ENCODE measurements around the gene PFDN6.

The PFDN6 gene

GRCh38 chr6:33315793-33316602, 26.6 kb downstream of the PFDN6 start:
- Mint-ChIP-seq H3K9me3 (ENCODE audit: low read depth) (no peaks in the 10 kb centered on the region), H3K4me1 (ENCODE audit: low read depth) (peaks cover 67% of the 10 kb centered on the region), H3K4me3 (peak overlapping the region; percentile 97), H3K27me3 (no peaks in the 10 kb centered on the region), H3K27ac (peak overlapping the region; percentile 46), H3K36me3 (peaks cover 3% of the 10 kb centered on the region)

DNA sequence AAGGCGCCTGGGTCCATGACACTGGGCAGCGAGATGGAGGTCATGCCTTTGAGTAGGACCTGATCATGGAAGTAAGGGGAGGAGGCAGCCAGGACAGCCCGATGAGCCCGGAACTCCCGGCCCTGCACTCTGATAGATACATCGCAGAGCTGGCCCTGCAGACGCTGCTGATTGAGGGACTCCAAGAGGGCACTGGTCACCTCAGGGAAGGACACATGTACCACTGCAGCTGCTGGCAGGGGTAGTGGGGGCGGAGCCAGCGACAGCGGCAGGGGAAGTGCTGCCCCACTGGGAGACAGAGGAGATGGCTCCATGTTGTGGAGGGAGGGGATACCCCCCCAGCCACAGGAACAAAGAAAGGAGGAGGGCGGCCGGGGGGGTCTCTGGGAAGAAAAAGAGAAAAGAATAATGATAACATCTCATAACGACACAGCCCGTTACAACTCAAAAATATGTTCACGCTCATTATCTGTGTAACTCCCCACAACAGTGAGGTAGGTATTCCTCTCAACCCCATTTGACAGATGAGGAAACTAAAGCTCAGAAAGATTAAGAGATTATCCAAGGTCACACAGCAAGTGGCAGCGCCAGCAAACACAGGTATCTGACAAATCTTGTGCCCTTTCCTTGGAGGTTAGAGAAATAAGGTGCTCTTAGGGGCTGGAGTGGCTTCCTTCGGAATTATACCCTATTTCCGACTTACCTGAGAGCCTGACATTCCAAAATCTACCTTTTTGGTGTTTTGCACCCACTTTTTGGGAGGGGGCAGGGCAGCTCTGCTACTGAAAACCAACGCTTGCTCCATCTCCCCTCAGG, 27.4 kb downstream of the PFDN6 start:
- Mint-ChIP-seq H3K9me3 (ENCODE audit: low read depth) (no peaks in the 10 kb centered on the region), H3K36me3 (peaks cover 3% of the 10 kb centered on the region)

DNA sequence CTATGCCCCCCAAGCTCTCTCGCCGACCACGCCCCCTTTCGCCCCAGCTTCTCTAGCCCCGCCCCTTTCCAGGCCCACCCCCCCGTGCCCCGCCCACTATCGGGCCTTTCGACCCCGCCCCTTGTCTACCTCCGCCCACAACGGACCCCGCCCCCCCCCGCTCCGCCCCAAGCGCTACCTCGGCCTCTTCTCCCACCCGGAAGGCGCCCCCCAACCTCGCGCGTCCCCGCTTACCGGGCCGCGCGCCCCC, 27.9 kb downstream of the PFDN6 start:
- Mint-ChIP-seq H3K4me1 (ENCODE audit: low read depth) (peaks cover 68% of the 10 kb centered on the region), H3K9me3 (ENCODE audit: low read depth) (no peaks in the 10 kb centered on the region), H3K4me3 (peak overlapping the region; percentile 80), H3K27me3 (no peaks in the 10 kb centered on the region), H3K36me3 (peaks cover 6% of the 10 kb centered on the region), H3K27ac (peak overlapping the region; percentile 28)

More for the DNA sequence above, 27.4 kb downstream of the PFDN6 start:
- H3K27me3 Mint-ChIP-seq, result no peaks in the 10 kb centered on the region
- H3K4me1 Mint-ChIP-seq (ENCODE audit: low read depth), result peaks cover 68% of the 10 kb centered on the region
- peak overlapping the region; percentile 80 for H3K4me3 Mint-ChIP-seq
- H3K27ac Mint-ChIP-seq, result peak overlapping the region; percentile 50

DNA sequence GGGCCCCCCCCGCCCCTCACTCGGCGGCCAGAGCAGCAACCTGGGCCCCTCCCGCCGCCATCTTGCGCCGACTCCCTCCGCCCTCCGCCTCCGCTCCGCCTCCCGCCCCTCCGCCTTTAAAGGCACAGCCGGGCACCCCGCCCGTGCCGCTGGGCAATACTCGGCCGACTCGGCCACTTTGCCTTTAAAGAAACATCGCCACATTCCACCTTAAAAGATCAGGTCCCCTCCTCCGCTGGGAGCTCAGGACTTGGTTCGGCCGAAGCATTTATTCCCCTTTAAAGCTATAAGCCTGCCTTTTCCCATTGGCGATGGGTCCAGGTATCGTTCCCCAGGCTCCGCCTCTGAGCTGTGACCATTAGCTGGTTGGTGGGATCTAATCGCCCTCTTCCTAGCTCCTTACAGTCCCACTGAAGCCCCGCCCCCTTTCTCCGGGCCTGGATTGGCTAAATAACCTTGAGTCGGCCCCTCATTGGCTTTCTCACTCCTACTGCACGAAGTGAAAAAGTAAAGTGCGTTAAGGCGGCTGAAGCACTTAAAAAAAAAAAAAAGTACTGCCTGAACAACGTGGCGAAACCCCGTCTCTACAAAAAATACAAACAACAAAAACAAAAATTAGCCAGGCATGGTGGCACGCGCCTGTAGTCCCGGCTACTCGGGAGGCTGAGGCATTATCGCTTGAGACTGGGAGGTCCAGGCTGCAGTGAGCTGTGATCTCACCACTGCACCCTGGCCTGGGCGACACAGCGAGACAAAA, 28.4 kb downstream of the PFDN6 start, which contains the start of gene ZBTB22:
TSS of gene ZBTB22 (minus strand) at position 76 of the 757 bp plus-strand sequence. CDS start 828 bp downstream, outside the sequence.
- Mint-ChIP-seq H3K4me1 (ENCODE audit: low read depth) (peaks cover 68% of the 10 kb centered on the region), H3K9me3 (ENCODE audit: low read depth) (no peaks in the 10 kb centered on the region), H3K36me3 (peaks cover 6% of the 10 kb centered on the region), H3K4me3 (peak within 1 kb of the TSS; percentile 93), H3K27me3 (no peaks in the 10 kb centered on the region), H3K27ac (peak within 1 kb of the TSS; percentile 95)

GRCh38 chr6:33318426-33319073, 29.1 kb downstream of the PFDN6 start:
- H3K9me3 Mint-ChIP-seq (ENCODE audit: low read depth), result no peaks in the 10 kb centered on the region
- H3K4me1 Mint-ChIP-seq (ENCODE audit: low read depth), result peaks cover 70% of the 10 kb centered on the region
- peak overlapping the region; percentile 93 for H3K4me3 Mint-ChIP-seq
- H3K27ac Mint-ChIP-seq, result peak overlapping the region; percentile 95
- peaks cover 6% of the 10 kb centered on the region for H3K36me3 Mint-ChIP-seq
- no peaks in the 10 kb centered on the region for H3K27me3 Mint-ChIP-seq

- Mint-ChIP-seq H3K4me1 (ENCODE audit: low read depth) (peaks cover 70% of the 10 kb centered on the region), H3K4me3 (peak overlapping the region; percentile 93), H3K27me3 (no peaks in the 10 kb centered on the region), H3K27ac (peak overlapping the region; percentile 68), H3K9me3 (ENCODE audit: low read depth) (no peaks in the 10 kb centered on the region), H3K36me3 (peaks cover 6% of the 10 kb centered on the region)
Measured at GRCh38 chr6:33319939-33320314, 30.5 kb downstream of the PFDN6 start.

GRCh38 chr6:33320315-33321181, 31.1 kb downstream of the PFDN6 start:
- peaks cover 65% of the 10 kb centered on the region for H3K4me1 Mint-ChIP-seq (ENCODE audit: low read depth)
- H3K27ac Mint-ChIP-seq, result peak overlapping the region; percentile 75
- H3K4me3 Mint-ChIP-seq, result peak overlapping the region; percentile 93
- H3K36me3 Mint-ChIP-seq, result peaks cover 6% of the 10 kb centered on the region
- H3K27me3 Mint-ChIP-seq, result no peaks in the 10 kb centered on the region
- no peaks in the 10 kb centered on the region for H3K9me3 Mint-ChIP-seq (ENCODE audit: low read depth)

GRCh38 chr6:33321227-33321626, 31.8 kb downstream of the PFDN6 start:
- H3K4me3 Mint-ChIP-seq, result peak overlapping the region; percentile 93

DNA sequence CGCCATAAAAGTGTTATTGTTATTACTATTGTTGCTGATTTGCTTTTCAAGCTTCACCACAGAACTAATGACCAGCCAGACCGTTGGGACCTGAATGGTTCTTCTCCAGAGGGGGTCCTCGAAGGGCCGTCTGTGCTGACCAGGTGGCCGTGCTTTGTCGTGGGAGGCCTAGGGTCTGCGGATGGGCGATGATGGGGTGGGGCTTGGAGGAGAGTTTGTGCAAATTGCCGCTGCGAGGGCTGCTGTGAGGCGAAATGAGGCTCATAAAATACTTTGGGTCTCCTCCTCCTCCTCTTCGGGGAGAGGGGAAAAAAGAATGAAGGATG, 34.2 kb downstream of the PFDN6 start:
- peaks cover 45% of the 10 kb centered on the region for H3K4me1 Mint-ChIP-seq (ENCODE audit: low read depth)
- H3K27me3 Mint-ChIP-seq, result no peaks in the 10 kb centered on the region
- H3K9me3 Mint-ChIP-seq (ENCODE audit: low read depth), result no peaks in the 10 kb centered on the region
- peaks cover 6% of the 10 kb centered on the region for H3K36me3 Mint-ChIP-seq
- H3K27ac Mint-ChIP-seq, result peak overlapping the region; percentile 95
- peak overlapping the region; percentile 93 for H3K4me3 Mint-ChIP-seq

More at GRCh38 chr6:33321227-33321626, 31.8 kb downstream of the PFDN6 start:
- Mint-ChIP-seq H3K4me1 (ENCODE audit: low read depth) (peaks cover 61% of the 10 kb centered on the region), H3K9me3 (ENCODE audit: low read depth) (no peaks in the 10 kb centered on the region), H3K27me3 (no peaks in the 10 kb centered on the region), H3K27ac (peak overlapping the region; percentile 75), H3K36me3 (peaks cover 6% of the 10 kb centered on the region)

GRCh38 chr6:33324125-33324524, 34.7 kb downstream of the PFDN6 start:
- H3K4me1 Mint-ChIP-seq (ENCODE audit: low read depth), result peaks cover 40% of the 10 kb centered on the region
- H3K27ac Mint-ChIP-seq, result peak overlapping the region; percentile 95
- peak overlapping the region; percentile 93 for H3K4me3 Mint-ChIP-seq
- H3K9me3 Mint-ChIP-seq (ENCODE audit: low read depth), result no peaks in the 10 kb centered on the region
- peaks cover 3% of the 10 kb centered on the region for H3K36me3 Mint-ChIP-seq
- no peaks in the 10 kb centered on the region for H3K27me3 Mint-ChIP-seq

GRCh38 chr6:33329058-33329457, 39.7 kb downstream of the PFDN6 start:
- peaks cover 13% of the 10 kb centered on the region for H3K4me1 Mint-ChIP-seq (ENCODE audit: low read depth)
- no peaks in the 10 kb centered on the region for H3K9me3 Mint-ChIP-seq (ENCODE audit: low read depth)
- H3K27me3 Mint-ChIP-seq, result no peaks in the 10 kb centered on the region
- H3K4me3 Mint-ChIP-seq, result no peak overlapping the region
- H3K36me3 Mint-ChIP-seq, result no peaks in the 10 kb centered on the region
- H3K27ac Mint-ChIP-seq, result no peak overlapping the region

DNA sequence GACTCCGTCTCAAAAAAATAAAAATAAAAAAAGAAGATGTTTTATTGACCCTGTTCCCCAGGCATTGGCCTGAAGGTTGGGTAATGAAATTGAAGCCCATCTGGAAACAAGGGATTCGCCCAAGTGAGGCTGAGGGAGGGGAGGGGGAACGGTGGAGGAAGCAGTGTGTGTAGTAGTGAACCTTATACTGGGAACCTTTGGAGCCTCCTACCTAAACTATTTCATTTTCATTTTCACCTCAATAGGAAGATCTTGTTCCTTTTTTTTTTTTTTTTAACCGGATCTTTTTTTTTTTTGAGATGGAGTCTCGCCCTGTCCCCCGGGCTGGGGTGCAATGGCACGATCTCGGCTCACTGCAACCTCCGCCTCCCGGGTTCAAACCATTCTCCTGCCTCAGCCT, 41.3 kb downstream of the PFDN6 start:
- Mint-ChIP-seq H3K4me3 (no peak overlapping the region), H3K4me1 (ENCODE audit: low read depth) (peaks cover 14% of the 10 kb centered on the region), H3K27ac (no peak overlapping the region), H3K9me3 (ENCODE audit: low read depth) (no peaks in the 10 kb centered on the region), H3K27me3 (no peaks in the 10 kb centered on the region), H3K36me3 (no peaks in the 10 kb centered on the region)

- Mint-ChIP-seq H3K4me1 (ENCODE audit: low read depth) (peaks cover 13% of the 10 kb centered on the region), H3K27ac (no peak overlapping the region), H3K4me3 (no peak overlapping the region), H3K36me3 (no peaks in the 10 kb centered on the region), H3K9me3 (ENCODE audit: low read depth) (no peaks in the 10 kb centered on the region), H3K27me3 (no peaks in the 10 kb centered on the region)
Measured at GRCh38 chr6:33333666-33334065, 44.3 kb downstream of the PFDN6 start.

DNA sequence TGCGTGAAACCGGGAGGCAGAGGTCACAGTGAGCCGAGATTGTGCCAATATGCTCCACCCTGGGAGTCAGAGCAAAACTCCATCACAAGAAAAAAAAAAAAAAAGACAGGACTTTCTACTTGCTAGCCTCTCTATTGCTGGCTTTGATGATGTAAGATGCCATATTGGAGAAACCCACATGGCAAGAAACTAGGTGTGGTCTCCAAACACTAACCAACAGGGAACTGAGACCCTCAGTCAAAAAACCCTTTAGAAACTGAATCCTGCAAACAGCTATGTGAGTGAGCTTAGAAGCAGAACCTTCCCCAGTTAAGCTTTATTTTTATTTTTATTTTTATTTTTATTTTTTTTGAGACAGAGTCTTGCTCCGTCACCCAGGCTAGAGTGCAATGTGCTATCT, 46.5 kb downstream of the PFDN6 start:
- Mint-ChIP-seq H3K27ac (no peak overlapping the region), H3K36me3 (no peaks in the 10 kb centered on the region), H3K4me3 (no peak overlapping the region), H3K4me1 (ENCODE audit: low read depth) (peaks cover 17% of the 10 kb centered on the region), H3K27me3 (no peaks in the 10 kb centered on the region), H3K9me3 (ENCODE audit: low read depth) (no peaks in the 10 kb centered on the region)

All from activated naive CD8-positive, alpha-beta T cell (primary cell).